ENCODE data around the gene GRK2. TPM values are rescaled to one million over a fixed set of nuclear protein-coding genes. Genes with fewer than 3 reads are reported as not detected.
A peak's percentile ranks its signal among the peaks of the same experiment; 100 is the strongest.

GRK2 gene
- total RNA-seq, 1 donor from 2014 or later = 46.8 TPM

- no peak overlapping the region for H3K4me3 ChIP-seq (ENCODE audit: low read depth, low read length)
- no peak for TF ChIP-seq CTCF (conservative IDR thresholded peaks at IDR 0.05; ENCODE audit: low read depth, low read length)
- no peak for DNase-seq (ENCODE audit: low read depth)
Observed at GRCh38 chr11:67285541-67286498, 19.5 kb downstream of the GRK2 start.

- H3K4me3 ChIP-seq (ENCODE audit: low read depth, low read length) = no peak overlapping the region
- peak; percentile 16 for TF ChIP-seq CTCF (conservative IDR thresholded peaks at IDR 0.05; ENCODE audit: low read depth, low read length)
- DNase-seq (ENCODE audit: low read depth) = no peak
Observed at GRCh38 chr11:67286621-67287333, 20.5 kb downstream of the GRK2 start.

- H3K4me3 ChIP-seq (ENCODE audit: low read depth, low read length) = peak overlapping the region; percentile 66
- no peak for DNase-seq (ENCODE audit: low read depth)
- no peak for TF ChIP-seq CTCF (conservative IDR thresholded peaks at IDR 0.05; ENCODE audit: low read depth, low read length)
Observed at GRCh38 chr11:67287355-67288197, 21.3 kb downstream of the GRK2 start.

GRCh38 chr11:67288198-67288451, 21.9 kb downstream of the GRK2 start:
- peak overlapping the region; percentile 66 for H3K4me3 ChIP-seq (ENCODE audit: low read depth, low read length)
- DNase-seq (ENCODE audit: low read depth) = no peak
- TF ChIP-seq CTCF (conservative IDR thresholded peaks at IDR 0.05; ENCODE audit: low read depth, low read length) = no peak

GRCh38 chr11:67288452-67289225, 22.4 kb downstream of the GRK2 start:
- peak overlapping the region; percentile 66 for H3K4me3 ChIP-seq (ENCODE audit: low read depth, low read length)
- peak; percentile 24 for TF ChIP-seq CTCF (conservative IDR thresholded peaks at IDR 0.05; ENCODE audit: low read depth, low read length)
- DNase-seq (ENCODE audit: low read depth) = peak; percentile 30

GRCh38 chr11:67289226-67289650, 23.0 kb downstream of the GRK2 start, which contains the start of gene ANKRD13D:
Gene ANKRD13D (plus strand): TSS chr11:67289303. CDS start chr11:67289461, 158 bp downstream.
- DNase-seq (ENCODE audit: low read depth) = no peak
- no peak for TF ChIP-seq CTCF (conservative IDR thresholded peaks at IDR 0.05; ENCODE audit: low read depth, low read length)
- peak within 1 kb of the TSS; percentile 66 for H3K4me3 ChIP-seq (ENCODE audit: low read depth, low read length)

Measured in epithelial cell of proximal tubule (primary cell).